ENCODE results near the gene SBNO2.
"Not testable (repeated sequence)": the region's sequence is repeated elsewhere in the genome, so short reads cannot be mapped to it uniquely, and the experiment has no call there.

- TF ChIP-seq, protein P1, sequence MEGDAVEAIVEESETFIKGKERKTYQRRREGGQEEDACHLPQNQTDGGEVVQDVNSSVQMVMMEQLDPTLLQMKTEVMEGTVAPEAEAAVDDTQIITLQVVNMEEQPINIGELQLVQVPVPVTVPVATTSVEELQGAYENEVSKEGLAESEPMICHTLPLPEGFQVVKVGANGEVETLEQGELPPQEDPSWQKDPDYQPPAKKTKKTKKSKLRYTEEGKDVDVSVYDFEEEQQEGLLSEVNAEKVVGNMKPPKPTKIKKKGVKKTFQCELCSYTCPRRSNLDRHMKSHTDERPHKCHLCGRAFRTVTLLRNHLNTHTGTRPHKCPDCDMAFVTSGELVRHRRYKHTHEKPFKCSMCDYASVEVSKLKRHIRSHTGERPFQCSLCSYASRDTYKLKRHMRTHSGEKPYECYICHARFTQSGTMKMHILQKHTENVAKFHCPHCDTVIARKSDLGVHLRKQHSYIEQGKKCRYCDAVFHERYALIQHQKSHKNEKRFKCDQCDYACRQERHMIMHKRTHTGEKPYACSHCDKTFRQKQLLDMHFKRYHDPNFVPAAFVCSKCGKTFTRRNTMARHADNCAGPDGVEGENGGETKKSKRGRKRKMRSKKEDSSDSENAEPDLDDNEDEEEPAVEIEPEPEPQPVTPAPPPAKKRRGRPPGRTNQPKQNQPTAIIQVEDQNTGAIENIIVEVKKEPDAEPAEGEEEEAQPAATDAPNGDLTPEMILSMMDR (IDR thresholded peaks at IDR 0.05): not testable (repeated sequence)
- TF ChIP-seq POLR2A (IDR thresholded peaks at IDR 0.05); POLR2AphosphoS5 (IDR thresholded peaks at IDR 0.05; ENCODE audit: insufficient read depth in 1 of 2, low read depth in 1 of 2): not testable (repeated sequence)
These were observed 26.5 kb upstream of the SBNO2 start for GRCh38 chr19:1200614-1201013.

All from vagina (tissue), 2 donors.